GM23338 (cell line): Measurements from ENCODE around the gene SORT1.

Experiments
- CTCF ChIP-seq, 2 experiments: fragments of 200-600 bp in 1 of 2; sonication (generic) in 1 of 2; conservative IDR thresholded peaks; 2 replicates each; pipeline versions ENCODE4 v1.5.1 to v1.6.1; 2016 to 2017; ENCODE audit warnings: antibody characterized with exemption in 2 of 2, low read depth in 2 of 2, mild to moderate bottlenecking in 2 of 2, moderate library complexity in 1 of 2
- JUNB ChIP-seq: IDR thresholded peaks from one replicate; pipeline ENCODE4 v1.6.1; 2016; ENCODE audit warnings: antibody characterized with exemption; ENCODE audit not compliant: unreplicated experiment
- POLR2AphosphoS5 ChIP-seq: IDR thresholded peaks from 2 replicates; pipeline ENCODE4 v1.6.1; 2016; ENCODE audit warnings: antibody characterized with exemption, low read depth

- no peak for TF ChIP-seq JUNB
- no peak for TF ChIP-seq CTCF (conservative IDR thresholded peaks at IDR 0.05; ENCODE audit: low read depth in 2 of 2)
- no peak for TF ChIP-seq POLR2AphosphoS5
These were observed 50.2 kb downstream of the SORT1 start for GRCh38 chr1:109347511-109347910.
